NCI-H345 treated with DMSO at 0.1 percent for 48 hours (cell line): ENCODE data around the gene MED13.
"Not testable (repeated sequence)": the region's sequence is repeated elsewhere in the genome, so short reads cannot be mapped to it uniquely, and the experiment has no call there.

ENCODE experiments used
- DNase-seq: peaks from one replicate; lab custom pipeline; 2025; ENCODE audit not compliant: unreplicated experiment; lab: John Stamatoyannopoulos, UW

Gene MED13

DNA sequence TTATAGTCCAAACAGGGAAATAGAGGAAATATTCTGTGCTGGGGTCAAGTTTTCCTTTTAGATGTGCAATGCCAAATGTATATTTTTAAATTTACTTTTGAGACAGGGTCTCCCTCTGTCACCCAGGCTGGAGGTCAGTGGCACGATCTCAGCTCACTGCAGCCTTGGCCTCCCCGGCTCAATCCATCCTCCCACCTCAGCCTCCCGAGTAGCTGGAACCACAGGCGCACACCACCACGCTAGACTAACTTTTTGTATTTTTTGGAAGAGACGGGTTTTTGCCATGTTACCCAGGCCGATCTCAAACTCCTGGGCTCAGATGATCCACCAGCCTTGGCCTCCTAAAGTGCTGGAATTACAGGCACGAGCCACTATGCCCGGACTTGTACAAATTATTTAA is 25.8 kb upstream of the MED13 start:
- no peak for DNase-seq

GRCh38 chr17:62090021-62090824 is 25.1 kb upstream of the MED13 start:
- DNase-seq = no peak

GRCh38 chr17:62089334-62089733 is 24.3 kb upstream of the MED13 start:
- DNase-seq = no peak

GRCh38 chr17:62086737-62087136 is 21.7 kb upstream of the MED13 start:
- no peak for DNase-seq

- no peak for DNase-seq
Measured at GRCh38 chr17:62085511-62086408, 20.7 kb upstream of the MED13 start.

DNA sequence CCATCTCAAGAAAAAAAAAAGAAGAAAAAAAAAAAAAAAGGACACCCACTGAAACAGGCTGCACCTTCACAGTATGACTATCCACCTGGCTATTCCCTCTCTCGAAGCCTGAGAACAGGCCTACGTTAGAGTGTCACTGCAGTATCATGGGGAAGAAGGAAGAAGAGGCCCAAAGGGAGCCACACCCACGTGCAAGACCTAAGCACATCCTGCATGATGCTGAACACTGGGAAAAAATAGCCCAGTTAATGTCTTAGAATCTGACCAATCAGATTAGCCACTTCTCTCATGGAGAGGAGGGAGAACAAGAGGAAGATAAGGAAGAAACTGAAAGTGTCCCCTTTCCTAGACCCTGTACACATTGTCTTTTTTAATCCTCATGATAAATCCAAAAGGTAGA is 19.5 kb upstream of the MED13 start:
- DNase-seq = no peak

DNA sequence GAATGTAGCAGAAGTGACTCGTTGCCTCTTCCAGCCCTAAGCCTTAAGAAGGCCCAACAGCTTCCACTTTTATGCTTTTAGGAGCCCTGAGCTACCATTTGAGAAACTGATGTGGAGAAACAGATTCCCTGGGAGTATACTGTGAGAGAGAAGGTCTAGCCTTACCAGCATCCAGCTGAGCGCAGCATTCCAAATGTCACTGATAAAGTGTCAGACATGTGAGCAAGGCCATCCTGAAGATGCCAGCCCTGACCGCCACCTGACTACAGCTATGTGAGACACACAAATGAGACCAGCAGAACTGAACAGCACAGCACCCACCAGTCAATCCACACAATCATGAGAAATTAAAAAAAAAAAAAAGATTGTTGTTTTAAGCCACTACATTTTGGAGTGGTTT is 18.6 kb upstream of the MED13 start:
- DNase-seq = no peak

DNA sequence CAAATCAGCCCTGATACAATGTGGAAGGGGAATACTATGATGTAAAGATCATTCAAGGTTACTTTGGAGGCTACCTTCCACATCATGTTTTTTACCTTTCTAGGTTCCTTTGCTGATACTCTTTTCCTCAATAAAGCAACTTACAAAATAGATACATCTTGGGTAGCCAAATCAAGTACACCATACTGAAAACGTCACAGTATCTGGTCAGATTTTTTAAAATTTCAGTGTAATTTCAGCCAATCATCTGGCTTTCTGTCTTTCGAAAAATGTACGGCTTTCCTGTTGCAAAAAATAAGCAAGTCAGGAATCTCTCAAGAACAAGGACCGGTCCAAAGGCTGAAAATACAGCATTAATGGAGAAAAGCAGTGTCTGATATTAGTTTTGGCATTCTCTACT is 15.6 kb upstream of the MED13 start:
- DNase-seq = no peak

GRCh38 chr17:62078009-62078408 is 12.9 kb upstream of the MED13 start:
- no peak for DNase-seq

GRCh38 chr17:62076864-62077788 is 12.0 kb upstream of the MED13 start:
- no peak for DNase-seq

GRCh38 chr17:62075308-62075815 is 10.3 kb upstream of the MED13 start:
- no peak for DNase-seq

- no peak for DNase-seq
Measured at GRCh38 chr17:62073993-62074392, 8.9 kb upstream of the MED13 start.

DNA sequence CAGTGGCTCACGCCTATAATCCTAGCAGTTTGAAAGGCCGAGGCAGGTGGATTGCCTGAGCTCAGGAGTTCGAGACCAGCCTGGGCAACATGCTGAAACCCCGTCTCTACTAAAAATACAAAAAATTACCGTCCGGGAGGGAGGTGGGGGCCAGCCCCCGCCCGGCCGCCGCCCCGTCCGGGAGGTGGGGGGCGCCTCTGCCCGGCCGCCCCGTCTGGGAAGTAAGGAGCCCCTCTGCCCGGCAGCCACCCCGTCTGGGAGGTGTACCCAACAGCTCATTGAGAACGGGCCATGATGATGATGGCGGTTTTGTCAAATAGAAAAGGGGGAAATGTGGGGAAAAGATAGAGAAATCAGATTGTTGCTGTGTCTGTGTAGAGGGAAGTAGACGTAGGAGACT is 7.8 kb upstream of the MED13 start:
- DNase-seq = not testable (repeated sequence)

- no peak for DNase-seq
Measured at GRCh38 chr17:62070900-62071299, 5.8 kb upstream of the MED13 start.

- DNase-seq = no peak
Measured at GRCh38 chr17:62067165-62068145, 2.4 kb upstream of the MED13 start.

DNA sequence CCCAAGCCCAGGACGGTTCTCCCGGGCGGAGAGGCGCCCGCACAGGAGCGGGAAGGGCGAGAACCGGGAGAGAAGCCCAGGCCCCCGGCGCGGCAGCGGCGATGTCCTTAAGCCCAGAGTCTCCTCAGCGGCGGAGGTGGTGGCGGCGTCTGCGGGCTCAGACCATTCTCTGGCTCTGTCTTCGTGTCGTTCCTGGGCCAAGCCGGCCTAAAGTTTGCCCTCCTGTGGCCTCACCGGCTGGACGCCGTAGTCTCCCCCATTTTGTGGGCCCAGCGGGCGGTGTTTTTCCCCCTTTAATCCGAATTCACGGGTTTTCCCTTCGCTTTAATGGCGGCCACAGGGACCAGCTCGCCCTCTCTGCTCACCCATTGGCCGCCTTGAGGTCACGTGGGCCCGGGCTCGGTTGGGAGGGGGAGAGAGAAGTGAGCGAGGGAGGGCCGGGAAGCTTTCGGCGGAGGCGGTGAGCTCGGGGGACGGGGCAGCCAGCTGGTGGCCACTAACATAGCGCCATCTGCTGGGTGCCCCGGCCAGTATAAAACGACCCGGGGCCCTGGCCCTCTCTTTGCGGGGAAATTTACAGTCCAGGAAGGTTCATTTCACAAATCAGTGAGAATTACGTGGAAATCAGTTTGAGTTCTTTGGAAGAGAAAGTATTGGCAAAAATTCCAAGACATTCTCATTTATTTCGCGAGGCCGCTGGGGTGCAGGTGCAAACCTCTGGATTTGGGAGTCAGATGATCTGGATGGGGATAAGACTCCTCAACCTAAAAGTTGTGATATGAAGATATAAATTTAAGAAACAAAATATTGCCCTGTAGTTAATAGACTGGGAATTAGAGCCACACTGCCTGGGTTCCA is 762 bp upstream of the MED13 start:
- DNase-seq = peak; percentile 93

- no peak for DNase-seq
Measured at GRCh38 chr17:62064029-62064790, 868 bp downstream of the MED13 start.

GRCh38 chr17:62062944-62063343 is 2.1 kb downstream of the MED13 start:
- no peak for DNase-seq
